Measurements from ENCODE around the gene RPL27A. TPM values are rescaled to one million over a fixed set of nuclear protein-coding genes. Genes with fewer than 3 reads are reported as not detected.
A peak's percentile ranks its signal among the peaks of the same experiment; 100 is the strongest.

The RPL27A gene
- total and polyA plus RNA-seq, 2 donors from 2014 or later: 664 to 2,260 TPM

DNA sequence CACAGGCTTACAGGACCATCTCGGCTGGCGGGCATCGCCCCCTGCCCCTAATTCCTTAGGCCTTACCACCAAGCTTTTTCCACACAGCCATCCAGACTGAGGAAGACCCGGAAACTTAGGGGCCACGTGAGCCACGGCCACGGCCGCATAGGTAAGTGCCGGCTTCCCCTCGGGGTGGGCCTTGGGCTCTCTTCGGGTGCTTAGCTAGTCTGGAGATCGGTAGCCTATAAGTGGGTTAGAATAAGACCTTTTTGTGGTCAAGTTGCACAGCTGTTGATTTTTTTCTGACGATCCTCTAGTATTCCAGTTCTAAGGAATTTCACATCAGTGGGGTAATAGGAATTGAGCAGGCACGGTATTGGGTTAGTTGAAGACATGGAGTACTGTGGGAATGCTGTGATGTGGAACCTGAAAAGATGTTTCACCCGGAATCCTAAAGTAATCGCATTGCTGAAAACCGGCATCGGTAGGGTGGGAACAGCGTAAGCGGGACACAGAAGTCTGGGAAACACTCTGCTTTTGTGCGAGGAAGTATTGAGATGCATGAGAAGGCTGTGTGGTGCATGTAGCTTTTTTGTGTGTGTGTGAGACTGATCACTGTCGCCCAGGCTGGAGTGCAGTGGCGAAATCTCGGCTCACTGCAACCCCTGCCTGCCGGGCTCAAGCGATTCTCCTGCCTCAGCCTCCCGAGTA is 669 bp downstream of the RPL27A start:
- H3K9me3 ChIP-seq (ENCODE audit: control insufficient read depth in 2 of 3, insufficient read depth in 1 of 3, low read length in 3 of 3): no peaks in the 10 kb centered on the region
- H3K4me3 ChIP-seq (ENCODE audit: low read length in 3 of 3): peak overlapping the region; percentile 91 to 98 (median 95)
- H3K36me3 ChIP-seq (ENCODE audit: control insufficient read depth in 2 of 3, insufficient read depth in 3 of 3, low read length in 3 of 3): peaks cover 14 to 29% (median 19%) of the 10 kb centered on the region in 3 donors
- peak overlapping the region; percentile 96 to 99 (median 99) for H3K9ac ChIP-seq (ENCODE audit: low read length in 3 of 3)
- H3K4me1 ChIP-seq (ENCODE audit: control insufficient read depth in 2 of 3, insufficient read depth in 2 of 3, low read depth in 1 of 3, low read length in 3 of 3): peaks cover 2 to 26% (median 10%) of the 10 kb centered on the region in 3 donors
- FAIRE-seq: no peak
- DNase-seq: peak in 1 of 5 donors; percentile 21
- H3K27ac ChIP-seq (ENCODE audit: low read depth in 2 of 2, low read length in 2 of 2): peak overlapping the region; percentile 91 to 95
- H3K27me3 ChIP-seq (ENCODE audit: control insufficient read depth, insufficient read depth, low read length): no peaks in the 10 kb centered on the region
- TF ChIP-seq, protein P1, sequence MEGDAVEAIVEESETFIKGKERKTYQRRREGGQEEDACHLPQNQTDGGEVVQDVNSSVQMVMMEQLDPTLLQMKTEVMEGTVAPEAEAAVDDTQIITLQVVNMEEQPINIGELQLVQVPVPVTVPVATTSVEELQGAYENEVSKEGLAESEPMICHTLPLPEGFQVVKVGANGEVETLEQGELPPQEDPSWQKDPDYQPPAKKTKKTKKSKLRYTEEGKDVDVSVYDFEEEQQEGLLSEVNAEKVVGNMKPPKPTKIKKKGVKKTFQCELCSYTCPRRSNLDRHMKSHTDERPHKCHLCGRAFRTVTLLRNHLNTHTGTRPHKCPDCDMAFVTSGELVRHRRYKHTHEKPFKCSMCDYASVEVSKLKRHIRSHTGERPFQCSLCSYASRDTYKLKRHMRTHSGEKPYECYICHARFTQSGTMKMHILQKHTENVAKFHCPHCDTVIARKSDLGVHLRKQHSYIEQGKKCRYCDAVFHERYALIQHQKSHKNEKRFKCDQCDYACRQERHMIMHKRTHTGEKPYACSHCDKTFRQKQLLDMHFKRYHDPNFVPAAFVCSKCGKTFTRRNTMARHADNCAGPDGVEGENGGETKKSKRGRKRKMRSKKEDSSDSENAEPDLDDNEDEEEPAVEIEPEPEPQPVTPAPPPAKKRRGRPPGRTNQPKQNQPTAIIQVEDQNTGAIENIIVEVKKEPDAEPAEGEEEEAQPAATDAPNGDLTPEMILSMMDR (IDR thresholded peaks at IDR 0.05; ENCODE audit: borderline replicate concordance, extremely low read depth, insufficient read depth): no peak
- intact Hi-C loops (cut with DNase I): no loop called here

DNA sequence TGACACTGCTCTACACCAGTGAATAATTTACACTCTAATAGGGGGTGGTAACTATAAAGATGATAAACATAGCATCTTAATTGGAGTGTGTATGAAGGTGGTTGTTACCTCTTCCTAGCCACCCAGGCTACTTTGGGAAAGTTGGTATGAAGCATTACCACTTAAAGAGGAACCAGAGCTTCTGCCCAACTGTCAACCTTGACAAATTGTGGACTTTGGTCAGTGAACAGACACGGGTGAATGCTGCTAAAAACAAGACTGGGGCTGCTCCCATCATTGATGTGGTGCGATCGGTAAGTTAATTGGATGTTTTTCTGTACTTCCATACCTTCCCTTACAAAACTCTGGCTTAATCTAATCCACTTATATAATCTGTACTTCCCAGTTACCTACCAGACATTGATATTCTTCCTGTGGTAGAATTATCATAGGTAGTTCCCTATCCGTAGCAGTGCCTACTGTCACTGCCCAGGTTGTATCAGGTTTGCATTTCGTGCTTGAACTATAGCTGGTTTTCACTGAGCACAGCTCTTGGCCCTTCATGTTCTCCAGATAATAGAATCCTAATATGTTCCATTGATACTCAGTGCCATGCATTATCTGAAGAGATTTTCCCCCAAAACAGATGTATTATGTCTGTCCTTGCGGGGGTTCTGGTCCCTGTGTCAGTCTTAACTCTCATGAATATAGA is 2.2 kb downstream of the RPL27A start:
- Histone ChIP-seq H3K27ac (ENCODE audit: low read depth in 2 of 2, low read length in 2 of 2) (no peak overlapping the region), H3K4me1 (ENCODE audit: control insufficient read depth in 2 of 3, insufficient read depth in 2 of 3, low read depth in 1 of 3, low read length in 3 of 3) (peaks cover 2 to 27% (median 10%) of the 10 kb centered on the region in 3 donors), H3K9ac (ENCODE audit: low read length in 3 of 3) (no peak overlapping the region), H3K9me3 (ENCODE audit: control insufficient read depth in 2 of 3, insufficient read depth in 1 of 3, low read length in 3 of 3) (no peaks in the 10 kb centered on the region), H3K36me3 (ENCODE audit: control insufficient read depth in 2 of 3, insufficient read depth in 3 of 3, low read length in 3 of 3) (peaks cover 14 to 29% (median 19%) of the 10 kb centered on the region in 3 donors), H3K27me3 (ENCODE audit: control insufficient read depth, insufficient read depth, low read length) (no peaks in the 10 kb centered on the region), H3K4me3 (ENCODE audit: low read length in 3 of 3) (peak overlapping the region in 2 of 3 donors; percentile 91 to 95)
- DNase-seq (no peak), FAIRE-seq (no peak)
- intact Hi-C loops (cut with DNase I): no loop called here
- TF ChIP-seq, protein P1 (IDR thresholded peaks at IDR 0.05; ENCODE audit: borderline replicate concordance, extremely low read depth, insufficient read depth): no peak

DNA sequence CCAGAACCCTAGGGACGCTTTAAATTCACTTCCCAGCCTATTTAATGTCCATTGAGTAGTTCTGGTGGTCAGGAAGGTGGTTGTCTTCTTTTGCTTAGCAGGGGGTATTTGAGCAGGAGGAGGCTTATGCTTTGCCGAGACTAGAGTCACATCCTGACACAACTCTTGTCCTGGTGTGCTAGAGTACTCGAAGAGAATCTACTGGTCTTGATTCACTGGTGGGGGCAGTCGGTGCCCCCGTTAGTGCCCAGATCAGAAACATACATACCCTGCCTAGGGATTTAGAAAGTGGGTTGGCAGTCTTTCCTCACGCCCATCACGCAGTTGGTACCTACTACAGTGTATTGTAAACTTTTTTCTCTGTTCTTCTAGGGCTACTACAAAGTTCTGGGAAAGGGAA is 2.7 kb downstream of the RPL27A start:
- TF ChIP-seq, protein P1 (IDR thresholded peaks at IDR 0.05; ENCODE audit: borderline replicate concordance, extremely low read depth, insufficient read depth): no peak
- FAIRE-seq: no peak
- no peak overlapping the region for H3K4me3 ChIP-seq (ENCODE audit: low read length in 3 of 3)

More for the DNA sequence above, 2.7 kb downstream of the RPL27A start:
- H3K4me1 ChIP-seq (ENCODE audit: control insufficient read depth in 2 of 3, insufficient read depth in 2 of 3, low read depth in 1 of 3, low read length in 3 of 3): peaks cover 2 to 27% (median 10%) of the 10 kb centered on the region in 3 donors
- H3K27ac ChIP-seq (ENCODE audit: low read depth in 2 of 2, low read length in 2 of 2): no peak overlapping the region
- peak in 1 of 5 donors; percentile 14 for DNase-seq
- intact Hi-C loops (cut with DNase I): no loop called here
- H3K9me3 ChIP-seq (ENCODE audit: control insufficient read depth in 2 of 3, insufficient read depth in 1 of 3, low read length in 3 of 3): no peaks in the 10 kb centered on the region
- H3K9ac ChIP-seq (ENCODE audit: low read length in 3 of 3): no peak overlapping the region
- H3K36me3 ChIP-seq (ENCODE audit: control insufficient read depth in 2 of 3, insufficient read depth in 3 of 3, low read length in 3 of 3): peaks cover 14 to 29% (median 19%) of the 10 kb centered on the region in 3 donors
- H3K27me3 ChIP-seq (ENCODE audit: control insufficient read depth, insufficient read depth, low read length): no peaks in the 10 kb centered on the region
